T47D (cell line): ENCODE measurements around the gene COL23A1.
A peak's percentile ranks its signal among the peaks of the same experiment; 100 is the strongest.
"Not testable (repeated sequence)": the region's sequence is repeated elsewhere in the genome, so short reads cannot be mapped to it uniquely, and the experiment has no call there.

Experiments
- DNase-seq, 2 experiments: peaks; one replicate each; pipeline versions ENCODE4 v3.0.0 to v3.0.0-alpha.2; 2011 to 2012; ENCODE audit warnings: low read depth in 1 of 2, low spot score in 1 of 2
- JUND ChIP-seq: IDR thresholded peaks from 2 replicates; pipeline ENCODE4 v1.6.1; 2012; ENCODE audit warnings: low read depth
- in situ Hi-C: cut with HindIII; loops from 2 replicates; pipeline ENCODE4 v1.10.0; 2016; ENCODE audit warnings: low sequenced_read_pairs, low pct_unique_long_range_greater_than_20kb

COL23A1 gene

GRCh38 chr5:178496214-178496613 is 94.0 kb downstream of the COL23A1 start:
- in situ Hi-C loops = no loop called here
- DNase-seq = no peak
- no peak for TF ChIP-seq JUND

GRCh38 chr5:178495706-178496105 is 94.5 kb downstream of the COL23A1 start:
- no peak for TF ChIP-seq JUND
- in situ Hi-C loops = no loop called here
- no peak for DNase-seq

GRCh38 chr5:178492278-178492677 is 97.9 kb downstream of the COL23A1 start:
- in situ Hi-C loops = no loop called here
- no peak for TF ChIP-seq JUND
- no peak for DNase-seq

DNA sequence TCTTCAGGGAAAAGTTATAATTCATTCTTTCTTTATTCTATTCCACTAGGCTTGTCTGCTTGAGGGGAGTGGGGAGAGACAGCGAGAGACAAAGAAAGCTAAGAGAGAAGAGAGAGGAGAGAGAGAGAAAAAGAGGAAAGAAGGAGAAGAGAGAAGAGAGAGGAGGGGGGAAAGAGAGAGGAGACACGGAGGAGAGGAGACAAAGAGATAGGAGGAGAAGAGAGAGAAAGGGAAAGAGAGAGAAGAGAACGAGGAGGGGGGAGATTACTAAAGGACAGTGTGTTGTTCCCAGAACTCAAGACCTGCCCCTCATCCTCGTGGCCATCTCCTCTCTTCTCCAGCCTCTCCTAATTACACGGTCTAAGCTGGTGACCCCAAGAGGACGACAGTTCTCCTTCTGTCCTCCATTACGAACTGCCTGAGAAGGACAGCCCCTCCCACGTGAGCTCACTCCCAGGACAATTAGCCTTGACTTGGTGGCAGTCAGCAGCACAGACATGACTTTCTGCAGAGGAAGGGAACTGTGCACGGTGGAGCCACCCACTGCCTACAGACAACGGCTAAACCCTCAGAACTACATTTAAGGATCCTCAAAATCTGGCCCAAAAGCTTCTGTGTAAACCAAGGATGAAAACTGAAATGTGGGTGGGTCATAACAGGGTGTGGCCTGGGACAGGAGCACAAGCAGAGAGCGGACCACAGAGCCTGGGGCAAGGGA is 99.1 kb downstream of the COL23A1 start:
- no peak for DNase-seq
- TF ChIP-seq JUND = no peak
- in situ Hi-C loops = no loop called here

- TF ChIP-seq JUND = no peak
- DNase-seq = peak in 1 of 2 experiments; percentile 17
- in situ Hi-C loops = no loop called here
Observed at GRCh38 chr5:178489271-178489976, 100.8 kb downstream of the COL23A1 start.

- no peak for TF ChIP-seq JUND
- in situ Hi-C loops = no loop called here
- no peak for DNase-seq
Observed at GRCh38 chr5:178488696-178489095, 101.5 kb downstream of the COL23A1 start.

GRCh38 chr5:178487911-178488600 is 102.1 kb downstream of the COL23A1 start:
- in situ Hi-C loops = no loop called here
- DNase-seq = no peak
- TF ChIP-seq JUND = no peak

DNA sequence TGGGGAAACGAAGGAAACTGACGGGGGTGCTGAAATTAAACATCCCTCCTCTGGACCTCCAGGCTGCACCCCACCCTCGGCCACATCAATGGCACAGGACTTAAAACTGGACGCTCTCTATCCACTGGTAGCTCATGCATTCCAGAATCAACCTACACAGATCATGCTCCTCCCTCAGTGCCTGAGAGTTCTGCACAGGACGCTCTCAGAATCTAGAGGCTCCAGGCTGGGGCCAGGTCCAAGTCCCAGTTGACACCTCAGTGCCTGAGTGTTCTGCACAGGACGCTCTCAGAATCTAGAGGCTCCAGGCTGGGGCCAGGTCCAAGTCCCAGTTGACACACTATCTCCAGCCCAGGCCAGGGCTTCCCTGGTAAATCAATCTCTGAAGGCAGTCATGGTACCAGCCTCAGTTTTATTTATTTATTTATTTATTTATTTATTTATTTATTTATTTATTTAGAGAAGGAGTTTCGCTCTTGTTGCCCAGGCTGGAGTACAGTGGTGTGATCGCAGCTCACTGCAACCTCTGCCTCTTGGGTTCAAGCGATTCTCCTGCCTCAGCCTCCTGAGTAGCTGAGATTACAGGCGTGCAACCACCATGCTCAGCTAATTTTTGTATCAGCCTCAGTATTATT is 103.2 kb downstream of the COL23A1 start:
- in situ Hi-C loops, DNase-seq: not testable (repeated sequence)

DNA sequence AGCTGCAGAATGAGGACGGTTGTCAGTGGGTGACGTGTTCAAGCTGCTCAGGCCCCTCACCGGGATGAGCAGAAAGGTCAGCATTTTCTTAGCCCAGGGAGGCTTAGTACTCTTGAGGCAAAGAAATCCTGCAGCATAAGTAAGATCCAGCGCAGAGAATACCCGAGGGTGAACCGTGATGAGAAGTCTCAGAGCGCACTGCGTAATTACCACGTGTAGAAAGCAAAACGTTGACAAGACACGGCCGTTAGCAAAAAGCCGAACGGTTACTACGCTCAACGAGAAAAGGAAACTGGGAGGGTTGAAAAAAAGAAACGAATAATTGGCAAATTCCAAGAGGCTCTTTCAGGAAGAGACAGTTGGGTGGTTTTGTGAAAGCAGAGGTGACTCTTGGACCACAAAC is 104.0 kb downstream of the COL23A1 start:
- DNase-seq = no peak
- in situ Hi-C loops = no loop called here
- TF ChIP-seq JUND = no peak

- no peak for DNase-seq
- in situ Hi-C loops = no loop called here
- no peak for TF ChIP-seq JUND
Observed at GRCh38 chr5:178483620-178484019, 106.6 kb downstream of the COL23A1 start.

- in situ Hi-C loops = no loop called here
- no peak for TF ChIP-seq JUND
Observed at GRCh38 chr5:178479261-178479660, 110.9 kb downstream of the COL23A1 start.

DNA sequence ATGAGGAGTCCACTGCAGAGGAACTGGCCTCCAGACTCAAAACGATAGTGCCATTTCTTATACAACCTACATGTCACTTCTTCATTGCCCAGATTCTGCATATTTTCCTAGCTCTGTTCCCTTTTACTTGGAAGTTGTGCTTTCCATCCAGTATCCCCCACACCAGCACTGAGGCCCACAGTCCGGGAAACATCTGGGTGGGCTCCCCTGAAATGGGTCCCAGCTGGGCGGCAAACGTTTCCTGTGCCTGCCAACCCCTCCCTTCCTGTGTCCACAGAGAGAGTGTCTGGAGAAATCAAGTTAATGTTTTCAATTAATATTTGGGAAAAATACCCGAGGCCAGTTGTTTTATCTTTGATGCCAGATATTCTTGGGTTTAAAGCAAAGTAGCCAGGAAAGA is 111.8 kb downstream of the COL23A1 start:
- TF ChIP-seq JUND = no peak
- in situ Hi-C loops = no loop called here
- DNase-seq = no peak

More at GRCh38 chr5:178479261-178479660, 110.9 kb downstream of the COL23A1 start:
- no peak for DNase-seq

DNA sequence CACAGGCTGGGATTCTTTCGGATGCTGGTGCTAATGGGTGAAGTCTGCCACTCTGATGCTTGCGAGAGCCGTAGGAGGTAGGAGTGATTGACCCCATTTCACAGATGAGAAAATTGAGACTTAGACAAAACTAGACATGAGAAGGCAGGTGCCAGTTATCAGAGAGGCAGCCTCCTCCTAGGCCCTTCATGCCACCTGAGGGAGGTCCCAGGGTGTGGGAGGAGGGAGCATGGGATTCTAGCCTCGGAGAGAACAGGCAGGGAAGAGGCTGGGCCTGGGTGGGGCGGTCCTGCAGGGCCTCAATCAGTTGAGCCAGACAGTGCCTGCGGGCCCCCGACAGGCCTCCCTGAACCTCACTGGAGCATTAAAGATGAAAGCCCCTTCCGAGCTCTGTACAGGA is 112.4 kb downstream of the COL23A1 start:
- no peak for TF ChIP-seq JUND
- DNase-seq = no peak
- in situ Hi-C loops = no loop called here
